ENCODE data around the gene DLG2.

- TF ChIP-seq, protein P1, sequence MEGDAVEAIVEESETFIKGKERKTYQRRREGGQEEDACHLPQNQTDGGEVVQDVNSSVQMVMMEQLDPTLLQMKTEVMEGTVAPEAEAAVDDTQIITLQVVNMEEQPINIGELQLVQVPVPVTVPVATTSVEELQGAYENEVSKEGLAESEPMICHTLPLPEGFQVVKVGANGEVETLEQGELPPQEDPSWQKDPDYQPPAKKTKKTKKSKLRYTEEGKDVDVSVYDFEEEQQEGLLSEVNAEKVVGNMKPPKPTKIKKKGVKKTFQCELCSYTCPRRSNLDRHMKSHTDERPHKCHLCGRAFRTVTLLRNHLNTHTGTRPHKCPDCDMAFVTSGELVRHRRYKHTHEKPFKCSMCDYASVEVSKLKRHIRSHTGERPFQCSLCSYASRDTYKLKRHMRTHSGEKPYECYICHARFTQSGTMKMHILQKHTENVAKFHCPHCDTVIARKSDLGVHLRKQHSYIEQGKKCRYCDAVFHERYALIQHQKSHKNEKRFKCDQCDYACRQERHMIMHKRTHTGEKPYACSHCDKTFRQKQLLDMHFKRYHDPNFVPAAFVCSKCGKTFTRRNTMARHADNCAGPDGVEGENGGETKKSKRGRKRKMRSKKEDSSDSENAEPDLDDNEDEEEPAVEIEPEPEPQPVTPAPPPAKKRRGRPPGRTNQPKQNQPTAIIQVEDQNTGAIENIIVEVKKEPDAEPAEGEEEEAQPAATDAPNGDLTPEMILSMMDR (IDR thresholded peaks at IDR 0.05): no peak
- TF ChIP-seq POLR2A (IDR thresholded peaks at IDR 0.05): no peak
Measured at GRCh38 chr11:84681456-84681855, 945.7 kb downstream of the DLG2 start.
